Sigmoid colon (tissue), 7 donors: ENCODE data around the gene HDAC4. TPM values are rescaled to one million over a fixed set of nuclear protein-coding genes. Genes with fewer than 3 reads are reported as not detected.

Experiments used
- DNase-seq: peaks from one replicate; pipeline ENCODE4 v3.0.0-alpha.2; 2019
- H3K27ac ChIP-seq, 4 donors: fragments of 200-600 bp; sonication (generic); one replicate each; pipeline ENCODE4 v1.5.1; 2016 to 2019; ENCODE audit warnings: mild to moderate bottlenecking in 1 of 4
- H3K27me3 ChIP-seq, 3 donors: fragments of 200-600 bp; sonication (generic); one replicate each; pipeline ENCODE4 v1.5.1; 2019; ENCODE audit warnings: mild to moderate bottlenecking in 1 of 3
- H3K36me3 ChIP-seq, 4 donors: fragments of 200-600 bp; sonication (generic); one replicate each; pipeline ENCODE4 v1.5.1; 2016 to 2019
- H3K4me1 ChIP-seq, 4 donors: fragments of 200-600 bp; sonication (generic); one replicate each; pipeline ENCODE4 v1.5.1; 2017 to 2019
- H3K4me3 ChIP-seq, 4 donors: fragments of 200-600 bp; sonication (generic); one replicate each; pipeline ENCODE4 v1.5.1; 2017 to 2019; ENCODE audit warnings: mild to moderate bottlenecking in 2 of 4, moderate library complexity in 1 of 4
- H3K9me3 ChIP-seq, 4 donors: fragments of 200-600 bp in 3 of 4; sonication (generic) in 3 of 4; one replicate each; pipeline versions ENCODE4 v1.5.1 to v1.6.1; 2013 to 2019
- CTCF ChIP-seq, 4 experiments: fragments of 450-650 bp in 3 of 4; fragments of 200-600 bp in 1 of 4; IDR thresholded peaks; one replicate each; pipeline ENCODE4 v1.5.1; 2016 to 2019; ENCODE audit warnings: antibody characterized with exemption in 4 of 4, mild to moderate bottlenecking in 3 of 4, moderate library complexity in 2 of 4
- EP300 ChIP-seq, 4 donors: sonication (generic); formaldehyde crosslinking; IDR thresholded peaks; one replicate each; pipeline ENCODE4 v1.6.1; 2017; ENCODE audit warnings: antibody characterized with exemption in 4 of 4
- POLR2A ChIP-seq, 2 donors: fragments of 450-650 bp; IDR thresholded peaks; one replicate each; pipeline ENCODE4 v1.6.1; 2016; ENCODE audit warnings: antibody characterized with exemption in 2 of 2, mild to moderate bottlenecking in 2 of 2, moderate library complexity in 2 of 2
- POLR2AphosphoS5 ChIP-seq, 4 donors: sonication (generic); formaldehyde crosslinking; IDR thresholded peaks; one replicate each; pipeline ENCODE4 v1.6.1; 2017; ENCODE audit warnings: antibody characterized with exemption in 4 of 4
- WGBS, 2 donors: extraction: QIAGEN DNeasy Blood & Tissue Kit; methylation state at CpG; one replicate each; pipeline ENCODE4 v1.1.7; 2013; 5-methylcytosine and 5-hydroxymethylcytosine counted together
- intact Hi-C: fragments of 100-400 bp; cut with DNase I; formaldehyde crosslinking; loops from one replicate; pipeline ENCODE4 v1.15.1; 2023
- polyA plus RNA-seq, 3 donors: library from polyadenylated mRNA; stranded (reverse); fragments of 200-250 nt; gene quantifications; one replicate each; pipeline ENCODE4 v1.2.3, GENCODE V29; 2013
- total RNA-seq, 4 donors: library from RNA; depleted of rRNA; stranded (reverse); fragments of >200 nt; gene quantifications; one replicate each; pipeline ENCODE4 v1.1.0, GENCODE V29; 2016
- donor health status: healthy with polysubstance abuse.
- donor health status: Bipolar disorder and iron deficiency.
- donor health status: healthy.

The HDAC4 gene
- total and polyA plus RNA-seq, 7 donors, result 1.8 to 196 (median 77.0) TPM

GRCh38 chr2:239122421-239123110 lies 278.3 kb downstream of the HDAC4 start:
- TF ChIP-seq CTCF (IDR thresholded peaks at IDR 0.05), result no peak
- no peak for TF ChIP-seq EP300 (IDR thresholded peaks at IDR 0.05)
- TF ChIP-seq POLR2AphosphoS5 (IDR thresholded peaks at IDR 0.05), result peak in 2 of 4 donors; percentile 8 to 17
- no peak overlapping the region for H3K4me3 ChIP-seq
- peak overlapping the region; percentile 40 to 66 (median 57) for H3K27ac ChIP-seq
- H3K27me3 ChIP-seq, result no peaks in the 10 kb centered on the region
- intact Hi-C loops, result no loop called here
- no peak for DNase-seq
- H3K4me1 ChIP-seq, result peaks cover 0 to 45% (median 23%) of the 10 kb centered on the region in 4 donors
- peaks cover 20 to 47% (median 35%) of the 10 kb centered on the region in 4 donors for H3K36me3 ChIP-seq
- 86 to 87% methylated on average over 20 of the region's 20 CpGs for WGBS, 2 donors
- H3K9me3 ChIP-seq, result no peaks in the 10 kb centered on the region

- Histone ChIP-seq H3K4me3 (no peak overlapping the region), H3K9me3 (no peaks in the 10 kb centered on the region), H3K27me3 (no peaks in the 10 kb centered on the region), H3K4me1 (peaks cover 0 to 45% (median 23%) of the 10 kb centered on the region in 4 donors), H3K27ac (peak overlapping the region; percentile 40 to 66 (median 57)), H3K36me3 (peaks cover 16 to 44% (median 31%) of the 10 kb centered on the region in 4 donors)
- TF ChIP-seq CTCF (IDR thresholded peaks at IDR 0.05) (no peak), POLR2A (IDR thresholded peaks at IDR 0.05) (no peak), EP300 (IDR thresholded peaks at IDR 0.05) (peak in 1 of 4 donors; percentile 6), POLR2AphosphoS5 (IDR thresholded peaks at IDR 0.05) (peak; percentile 50 to 67 (median 56))
- DNase-seq, result peak; percentile 85
- intact Hi-C loops, result no loop called here
- 86 to 95% methylated on average over 16 of the region's 16 CpGs for WGBS, 2 donors
These were observed 279.2 kb downstream of the HDAC4 start for GRCh38 chr2:239121600-239122012.

- intact Hi-C loops, result no loop called here
- H3K27ac ChIP-seq, result peak overlapping the region in 2 of 4 donors; percentile 50 to 64
- DNase-seq, result no peak
- H3K36me3 ChIP-seq, result peaks cover 7 to 36% (median 22%) of the 10 kb centered on the region in 4 donors
- H3K4me3 ChIP-seq, result no peak overlapping the region
- no peaks in the 10 kb centered on the region for H3K9me3 ChIP-seq
- H3K27me3 ChIP-seq, result no peaks in the 10 kb centered on the region
- peak in 1 of 4 donors; percentile 6 for TF ChIP-seq POLR2AphosphoS5 (IDR thresholded peaks at IDR 0.05)
- no peak for TF ChIP-seq EP300 (IDR thresholded peaks at IDR 0.05)
- WGBS, 2 donors, result 41 to 51% methylated on average over 4 of the region's 4 CpGs
- peaks cover 0 to 48% (median 23%) of the 10 kb centered on the region in 4 donors for H3K4me1 ChIP-seq
These were observed 280.2 kb downstream of the HDAC4 start for GRCh38 chr2:239120664-239121063.

- peaks cover 0 to 59% (median 31%) of the 10 kb centered on the region in 4 donors for H3K4me1 ChIP-seq
- DNase-seq, result no peak
- peak in 1 of 4 donors; percentile 27 for TF ChIP-seq POLR2AphosphoS5 (IDR thresholded peaks at IDR 0.05)
- no peak for TF ChIP-seq CTCF (IDR thresholded peaks at IDR 0.05)
- H3K9me3 ChIP-seq, result no peaks in the 10 kb centered on the region
- H3K4me3 ChIP-seq, result no peak overlapping the region
- H3K27ac ChIP-seq, result peak overlapping the region in 2 of 4 donors; percentile 54 to 57
- peaks cover 9 to 33% (median 17%) of the 10 kb centered on the region in 4 donors for H3K36me3 ChIP-seq
- 93% methylated on average over 21 of the region's 21 CpGs for WGBS, 2 donors
- no peaks in the 10 kb centered on the region for H3K27me3 ChIP-seq
- intact Hi-C loops, result loop anchor here (10.0 kb wide), 2 partner anchors 695 to 875 kb away; no protein-coding TSS in a partner anchor
These were observed 281.3 kb downstream of the HDAC4 start for GRCh38 chr2:239119346-239120126.

GRCh38 chr2:239118675-239119211 lies 282.1 kb downstream of the HDAC4 start:
- intact Hi-C loops, result loop anchor here (10.0 kb wide), 2 partner anchors 696 to 876 kb away; no protein-coding TSS in a partner anchor
- TF ChIP-seq CTCF (IDR thresholded peaks at IDR 0.05), result no peak
- TF ChIP-seq EP300 (IDR thresholded peaks at IDR 0.05), result no peak
- no peak for TF ChIP-seq POLR2A (IDR thresholded peaks at IDR 0.05)
- no peak for TF ChIP-seq POLR2AphosphoS5 (IDR thresholded peaks at IDR 0.05)
- H3K4me3 ChIP-seq, result no peak overlapping the region
- WGBS, 2 donors, result 81 to 86% methylated on average over 18 of the region's 18 CpGs
- DNase-seq, result no peak
- H3K36me3 ChIP-seq, result peaks cover 6 to 33% (median 14%) of the 10 kb centered on the region in 4 donors
- no peaks in the 10 kb centered on the region for H3K9me3 ChIP-seq
- H3K27ac ChIP-seq, result peak overlapping the region in 3 of 4 donors; percentile 18 to 57 (median 54)
- H3K4me1 ChIP-seq, result peaks cover 0 to 67% (median 39%) of the 10 kb centered on the region in 4 donors
- no peaks in the 10 kb centered on the region for H3K27me3 ChIP-seq
